Superior temporal gyrus (tissue), 1 donor: ENCODE measurements around the gene ALPG.
"Not testable (repeated sequence)": the region's sequence is repeated elsewhere in the genome, so short reads cannot be mapped to it uniquely, and the experiment has no call there.

Source experiments
- DNase-seq: peaks from one replicate; pipeline ENCODE4 v3.0.0-alpha.2; 2016; ENCODE audit errors: extremely low spot score

ALPG gene

GRCh38 chr2:232440220-232441018, 33.8 kb downstream of the ALPG start:
- peak; percentile 89 for DNase-seq

- DNase-seq: no peak
These were observed 34.6 kb downstream of the ALPG start for GRCh38 chr2:232441147-232441651.

GRCh38 chr2:232441922-232442321, 35.3 kb downstream of the ALPG start:
- not testable (repeated sequence) for DNase-seq

DNA sequence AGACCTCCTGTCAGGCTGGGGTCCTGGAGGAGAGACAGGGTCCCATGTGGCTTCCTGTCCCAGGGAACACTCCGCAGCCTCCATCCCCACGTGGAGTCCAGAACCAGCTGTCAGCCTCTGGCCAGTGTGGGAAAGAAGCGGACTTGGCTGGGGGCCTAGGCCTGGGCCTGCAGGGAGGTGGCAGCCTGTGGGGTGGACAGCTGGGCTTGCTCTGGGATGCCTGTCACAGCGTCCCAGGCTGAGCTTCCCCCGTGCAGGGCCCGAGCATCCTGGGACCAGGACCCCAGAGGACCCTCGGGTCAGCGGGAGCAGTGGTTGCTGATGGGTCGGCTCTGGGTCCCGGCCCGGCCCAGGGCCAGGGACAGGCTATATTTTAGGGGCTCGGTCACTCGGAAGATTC, 35.8 kb downstream of the ALPG start:
- not testable (repeated sequence) for DNase-seq

- DNase-seq: not testable (repeated sequence)
These were observed 36.4 kb downstream of the ALPG start for GRCh38 chr2:232443047-232443446.

- DNase-seq: not testable (repeated sequence)
These were observed 37.2 kb downstream of the ALPG start for GRCh38 chr2:232443669-232444408.

- DNase-seq: no peak
These were observed 37.9 kb downstream of the ALPG start for GRCh38 chr2:232444409-232445148.

GRCh38 chr2:232445149-232445885, 38.7 kb downstream of the ALPG start:
- not testable (repeated sequence) for DNase-seq

DNA sequence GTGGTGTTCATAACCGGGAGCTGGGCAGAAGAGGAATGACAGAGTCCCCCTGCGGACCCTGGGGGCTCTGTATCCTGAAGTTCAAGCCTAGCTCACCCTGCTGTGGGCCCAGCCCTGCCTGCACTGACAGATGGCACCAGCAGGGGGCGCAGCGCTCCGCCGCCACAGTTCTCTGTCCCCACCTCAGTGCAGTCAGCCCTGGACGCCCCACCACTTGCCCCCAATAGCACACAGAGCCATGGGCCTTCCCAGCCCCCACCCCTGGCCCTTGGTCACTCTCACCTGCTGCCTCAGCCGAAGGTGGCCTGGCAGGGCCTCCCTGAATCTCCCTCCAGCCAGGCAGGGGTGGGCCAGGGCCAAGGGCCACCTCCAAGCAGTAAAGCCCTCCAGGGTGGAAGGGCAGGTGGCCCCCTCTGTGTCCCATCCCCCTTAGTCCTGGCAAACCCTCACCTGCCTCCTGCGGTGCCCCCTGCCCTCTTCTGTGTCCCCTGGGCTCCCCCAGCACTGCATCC, 39.7 kb downstream of the ALPG start:
- not testable (repeated sequence) for DNase-seq

- DNase-seq: no peak
These were observed 40.5 kb downstream of the ALPG start for GRCh38 chr2:232447091-232447620.

- no peak for DNase-seq
These were observed 41.1 kb downstream of the ALPG start for GRCh38 chr2:232447638-232448303.

GRCh38 chr2:232448304-232448690, 41.7 kb downstream of the ALPG start:
- DNase-seq: no peak

DNA sequence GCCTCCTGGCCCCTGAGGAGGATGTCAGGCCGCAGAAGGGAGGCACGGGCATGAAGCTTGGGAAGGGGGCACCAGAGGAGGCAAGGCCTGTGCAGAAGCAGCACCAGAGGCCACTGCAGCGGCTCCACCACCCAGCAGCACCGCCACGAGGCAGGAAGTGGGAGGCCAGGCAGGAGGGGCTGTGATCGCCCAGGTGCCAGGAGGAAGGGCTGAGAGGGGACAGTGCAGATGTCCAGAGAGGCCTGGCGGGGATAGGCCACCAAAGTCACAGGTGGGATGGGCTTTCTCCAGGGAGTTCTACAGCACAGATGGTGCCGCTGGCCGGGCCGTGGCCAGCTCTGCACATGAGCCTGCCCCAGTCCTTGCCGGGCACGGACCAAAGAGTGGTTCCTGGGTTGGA, 43.3 kb downstream of the ALPG start:
- DNase-seq: no peak

DNA sequence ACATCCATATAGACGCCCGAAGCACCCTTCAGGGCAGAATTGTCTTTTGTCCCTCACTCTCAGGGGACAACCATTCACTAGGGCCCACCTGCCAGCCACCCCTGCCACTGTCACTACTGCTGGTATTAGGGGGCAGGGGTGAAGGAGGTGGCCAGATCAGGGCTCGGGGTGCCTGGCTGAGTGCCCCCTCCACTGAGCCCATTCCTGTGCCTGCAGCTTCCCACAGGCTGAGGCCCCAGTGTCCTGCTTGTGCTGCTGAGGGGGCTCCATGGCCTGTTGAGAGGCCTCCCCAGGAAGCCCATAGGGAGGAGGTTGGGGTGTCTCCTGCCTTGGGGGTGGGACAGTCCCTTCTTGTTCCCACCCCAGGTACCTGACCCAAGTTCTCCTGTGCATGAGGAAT, 45.0 kb downstream of the ALPG start:
- DNase-seq: not testable (repeated sequence)

DNA sequence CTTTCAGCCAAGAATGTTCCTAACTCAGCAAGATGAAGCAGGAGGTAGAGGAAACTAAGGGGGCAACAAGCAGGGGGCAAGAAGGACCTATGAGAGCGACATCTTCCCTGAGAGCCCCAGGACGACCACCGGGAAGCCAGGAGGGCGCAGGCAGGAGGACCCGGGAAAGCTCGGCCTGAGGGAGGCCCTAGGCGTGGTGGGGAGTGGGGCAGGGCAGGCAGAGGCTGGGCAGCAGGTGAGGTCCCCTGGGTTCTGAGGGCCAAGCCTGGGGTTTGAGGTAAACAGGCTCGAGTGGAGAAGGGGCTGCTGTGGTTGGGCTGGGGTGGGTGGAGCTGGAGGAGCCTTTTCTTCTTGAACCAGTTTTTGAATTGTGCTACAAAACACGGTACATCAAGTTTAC, 48.0 kb downstream of the ALPG start:
- DNase-seq: no peak

- no peak for DNase-seq
These were observed 49.0 kb downstream of the ALPG start, which contains the start of gene ALPI for GRCh38 chr2:232455426-232456255. ALPI (plus strand) TSS chr2:232456153; CDS start chr2:232456200, 47 bp downstream.

GRCh38 chr2:232456296-232457120, 49.9 kb downstream of the ALPG start:
- DNase-seq: no peak
